OCI-LY3 (cell line): ENCODE results near the gene NRDC.

ENCODE experiments used
- EZH2phosphoT487 ChIP-seq: fragments of 200-600 bp; shearing (Covaris generic); IDR thresholded peaks from 2 replicates; pipeline ENCODE4 v1.6.1; 2018; ENCODE audit warnings: antibody characterized with exemption, mixed run types, low read depth
- TF ChIP-seq, protein P1 (sequence below): fragments of 200-600, 300-600 bp; sonication (generic); IDR thresholded peaks from 2 replicates; pipeline ENCODE4 v1.5.1; 2014; ENCODE audit warnings: antibody characterized with exemption, low read length, low read depth

DNA sequence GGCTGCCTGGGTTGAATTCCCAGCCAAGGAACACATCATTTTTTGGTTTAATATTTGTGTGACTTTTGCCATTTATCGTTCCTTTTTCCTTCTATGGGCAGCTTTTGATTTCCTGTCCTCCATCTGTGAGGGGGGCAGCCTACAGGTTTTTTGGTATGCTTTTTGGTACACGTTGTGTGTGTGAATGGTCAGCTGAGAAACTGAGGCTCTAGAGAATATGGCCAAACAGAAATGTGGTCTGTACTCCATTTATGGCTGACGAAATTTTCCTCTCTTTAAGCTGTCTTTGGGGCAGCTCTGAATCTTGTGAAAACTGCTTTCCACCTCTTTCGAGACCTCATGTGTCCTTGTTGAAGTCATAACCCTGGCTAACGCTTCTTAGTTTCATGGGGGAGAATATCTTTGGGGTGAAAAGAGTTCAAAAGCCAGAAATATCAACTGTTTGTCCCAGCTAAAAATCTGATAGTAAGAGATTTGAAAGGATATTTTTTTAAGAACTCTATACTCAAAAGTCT, 26.6 kb downstream of the NRDC start:
- TF ChIP-seq, protein P1, sequence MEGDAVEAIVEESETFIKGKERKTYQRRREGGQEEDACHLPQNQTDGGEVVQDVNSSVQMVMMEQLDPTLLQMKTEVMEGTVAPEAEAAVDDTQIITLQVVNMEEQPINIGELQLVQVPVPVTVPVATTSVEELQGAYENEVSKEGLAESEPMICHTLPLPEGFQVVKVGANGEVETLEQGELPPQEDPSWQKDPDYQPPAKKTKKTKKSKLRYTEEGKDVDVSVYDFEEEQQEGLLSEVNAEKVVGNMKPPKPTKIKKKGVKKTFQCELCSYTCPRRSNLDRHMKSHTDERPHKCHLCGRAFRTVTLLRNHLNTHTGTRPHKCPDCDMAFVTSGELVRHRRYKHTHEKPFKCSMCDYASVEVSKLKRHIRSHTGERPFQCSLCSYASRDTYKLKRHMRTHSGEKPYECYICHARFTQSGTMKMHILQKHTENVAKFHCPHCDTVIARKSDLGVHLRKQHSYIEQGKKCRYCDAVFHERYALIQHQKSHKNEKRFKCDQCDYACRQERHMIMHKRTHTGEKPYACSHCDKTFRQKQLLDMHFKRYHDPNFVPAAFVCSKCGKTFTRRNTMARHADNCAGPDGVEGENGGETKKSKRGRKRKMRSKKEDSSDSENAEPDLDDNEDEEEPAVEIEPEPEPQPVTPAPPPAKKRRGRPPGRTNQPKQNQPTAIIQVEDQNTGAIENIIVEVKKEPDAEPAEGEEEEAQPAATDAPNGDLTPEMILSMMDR: no peak
- TF ChIP-seq EZH2phosphoT487: no peak
